Right lobe of liver (tissue), 6 donors: ENCODE results near the gene LYPD6. TPM values are rescaled to one million over a fixed set of nuclear protein-coding genes. Genes with fewer than 3 reads are reported as not detected.

Source experiments
- ATAC-seq, 4 donors: fragments of 200-7000 bp; cut with Tn5 transposase; one replicate each; pipeline ENCODE4 v1.9.1; 2020; ENCODE audit warnings: mild to moderate bottlenecking in 4 of 4, moderate library complexity in 4 of 4
- DNase-seq, 3 donors: peaks; one replicate each; pipeline ENCODE4 v3.0.0-alpha.2; 2020
- H3K27ac ChIP-seq, 3 donors: fragments of 200-600 bp; one replicate each; pipeline ENCODE4 v1.8.0; 2022
- H3K27me3 ChIP-seq, 2 donors: fragments of 200-600 bp; one replicate each; pipeline ENCODE4 v1.8.0; 2022
- H3K36me3 ChIP-seq, 4 donors: fragments of 200-600 bp; sonication (generic) in 1 of 4; one replicate each; pipeline versions ENCODE4 v1.5.1 to v1.8.0; 2017 to 2022; ENCODE audit warnings: control low read depth in 1 of 4
- H3K4me1 ChIP-seq, 4 donors: fragments of 200-600 bp; sonication (generic) in 1 of 4; one replicate each; pipeline versions ENCODE4 v1.5.1 to v1.8.0; 2017 to 2022; ENCODE audit warnings: control low read depth in 1 of 4
- H3K4me3 ChIP-seq, 3 donors: fragments of 200-600 bp; one replicate each; pipeline ENCODE4 v1.8.0; 2022
- H3K9me3 ChIP-seq, 4 donors: fragments of 200-600 bp; sonication (generic) in 1 of 4; one replicate each; pipeline versions ENCODE4 v1.5.1 to v1.8.0; 2017 to 2022; ENCODE audit warnings: control low read depth in 1 of 4
- CTCF ChIP-seq, 4 donors: fragments of 200-600 bp in 3 of 4; fragments of 450-650 bp in 1 of 4; IDR thresholded peaks; one replicate each; pipeline versions ENCODE4 v1.5.1 to v1.8.0; 2016 to 2022; ENCODE audit warnings: antibody characterized with exemption in 4 of 4, mild to moderate bottlenecking in 2 of 4
- POLR2A ChIP-seq: fragments of 450-650 bp; IDR thresholded peaks from one replicate; pipeline ENCODE4 v1.6.1; 2017; ENCODE audit warnings: antibody characterized with exemption, mild to moderate bottlenecking
- WGBS: methylation state at CpG from one replicate; pipeline ENCODE4 v1.1.6; 2018; ENCODE audit warnings: low coverage, low lambda C conversion rate; ENCODE audit not compliant: insufficient coverage; ENCODE audit errors: missing lambda C conversion rate; 5-methylcytosine and 5-hydroxymethylcytosine counted together
- intact Hi-C, 2 donors: fragments of 100-400 bp; cut with DNase I; formaldehyde crosslinking; loops; one replicate each; pipeline versions ENCODE4 v1.11.2 to v1.14.1; 2022
- total RNA-seq, 6 experiments: library from RNA; depleted of rRNA in 2 of 6; stranded (reverse); fragments of >200 nt in 2 of 6; fragmentation: NEBNext Ultra II Directional in 3 of 6; extraction: Animal tissue kit (Norgen Biotek cat#: 25700) in 3 of 6; gene quantifications; one replicate each; pipeline versions ENCODE4 v1.1.0 to v1.2.4, GENCODE V29; 2016 to 2023
- donor health status: DM: no; HTN: yes; CAD: no.
- donor health status: DM: no; HTN: no; CAD: no.
- donor health status: DM: no; HTN: no; CAD: no.
- donor health status: DM: no; HTN: yes; CAD: no.
- donor health status: DM: no; HTN: yes; CAD: no.

The LYPD6 gene
- total RNA-seq, 6 experiments from 2014 or later = 0.04 to 0.26 (median 0.12) TPM; not detected in 2

- H3K36me3 ChIP-seq = no peaks in the 10 kb centered on the region
- no peaks in the 10 kb centered on the region for H3K27me3 ChIP-seq
- no peaks in the 10 kb centered on the region for H3K9me3 ChIP-seq
- H3K4me1 ChIP-seq = no peaks in the 10 kb centered on the region
- no peak overlapping the region for H3K4me3 ChIP-seq
- H3K27ac ChIP-seq = no peak overlapping the region
- DNase-seq (no peak), ATAC-seq (no peak)
- TF ChIP-seq CTCF (IDR thresholded peaks at IDR 0.05) = no peak
- TF ChIP-seq POLR2A = no peak
- intact Hi-C loops = no loop called here
These were observed 34.4 kb upstream of the LYPD6 start for GRCh38 chr2:149296031-149296430.

DNA sequence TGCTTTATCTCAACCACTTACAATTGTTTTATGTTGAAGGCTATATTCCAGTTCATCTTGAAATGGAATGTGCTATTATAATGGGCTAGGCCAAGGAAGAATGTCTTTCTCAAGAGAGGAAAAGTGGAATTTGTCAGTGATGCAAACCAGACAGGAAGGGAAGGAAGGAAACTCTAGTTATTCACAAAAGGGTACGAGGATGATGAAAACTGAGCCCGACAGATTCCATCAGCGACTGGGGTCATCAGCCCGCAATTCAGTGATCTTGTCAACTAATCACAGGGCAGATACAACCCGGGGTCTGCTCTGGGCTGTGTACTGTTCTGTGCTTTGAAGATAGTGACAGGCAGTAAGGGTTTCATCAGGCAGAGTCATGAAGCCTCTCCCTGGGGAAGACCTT, 23.4 kb upstream of the LYPD6 start:
- 43% methylated on average over 4 of the region's 5 CpGs for WGBS
- ATAC-seq (no peak), DNase-seq (no peak)
- no peaks in the 10 kb centered on the region for H3K36me3 ChIP-seq
- no peak for TF ChIP-seq POLR2A
- TF ChIP-seq CTCF (IDR thresholded peaks at IDR 0.05) = no peak
- H3K4me1 ChIP-seq = no peaks in the 10 kb centered on the region
- H3K9me3 ChIP-seq = no peaks in the 10 kb centered on the region
- intact Hi-C loops = no loop called here
- H3K4me3 ChIP-seq = no peak overlapping the region
- no peak overlapping the region for H3K27ac ChIP-seq
- no peaks in the 10 kb centered on the region for H3K27me3 ChIP-seq

GRCh38 chr2:149310349-149310748, 20.0 kb upstream of the LYPD6 start:
- Histone ChIP-seq H3K36me3 (no peaks in the 10 kb centered on the region), H3K9me3 (no peaks in the 10 kb centered on the region), H3K27ac (no peak overlapping the region), H3K4me1 (no peaks in the 10 kb centered on the region), H3K4me3 (no peak overlapping the region), H3K27me3 (no peaks in the 10 kb centered on the region)
- no peak for ATAC-seq
- 75% methylated on average over 4 of the region's 11 CpGs for WGBS
- no peak for DNase-seq
- no peak for TF ChIP-seq CTCF (IDR thresholded peaks at IDR 0.05)
- TF ChIP-seq POLR2A = no peak
- intact Hi-C loops = no loop called here

DNA sequence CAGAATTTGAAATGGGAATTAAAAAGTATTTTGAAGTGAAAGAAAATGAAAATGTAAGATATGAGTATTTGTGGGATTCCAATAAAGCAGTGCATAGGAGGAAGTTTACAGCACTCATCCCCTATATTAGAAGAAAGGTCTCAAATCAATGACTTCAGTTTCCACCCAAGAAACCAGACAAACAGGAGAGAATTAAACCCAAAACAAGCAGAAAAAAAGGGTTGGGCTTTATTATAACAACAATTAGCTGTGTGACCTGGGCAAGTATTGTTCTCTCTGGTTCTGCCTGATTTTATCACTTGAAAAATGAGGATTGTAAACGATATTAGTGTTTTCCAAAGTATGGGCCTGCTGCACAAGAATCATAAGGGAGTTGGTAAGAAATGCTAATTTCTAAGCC, 18.3 kb upstream of the LYPD6 start:
- Histone ChIP-seq H3K27me3 (no peaks in the 10 kb centered on the region), H3K9me3 (no peaks in the 10 kb centered on the region), H3K4me1 (no peaks in the 10 kb centered on the region), H3K27ac (no peak overlapping the region), H3K4me3 (no peak overlapping the region), H3K36me3 (no peaks in the 10 kb centered on the region)
- WGBS = 86% methylated on average over 1 of the region's 1 CpG
- no peak for TF ChIP-seq CTCF (IDR thresholded peaks at IDR 0.05)
- TF ChIP-seq POLR2A = no peak
- DNase-seq (no peak), ATAC-seq (no peak)
- intact Hi-C loops = no loop called here

DNA sequence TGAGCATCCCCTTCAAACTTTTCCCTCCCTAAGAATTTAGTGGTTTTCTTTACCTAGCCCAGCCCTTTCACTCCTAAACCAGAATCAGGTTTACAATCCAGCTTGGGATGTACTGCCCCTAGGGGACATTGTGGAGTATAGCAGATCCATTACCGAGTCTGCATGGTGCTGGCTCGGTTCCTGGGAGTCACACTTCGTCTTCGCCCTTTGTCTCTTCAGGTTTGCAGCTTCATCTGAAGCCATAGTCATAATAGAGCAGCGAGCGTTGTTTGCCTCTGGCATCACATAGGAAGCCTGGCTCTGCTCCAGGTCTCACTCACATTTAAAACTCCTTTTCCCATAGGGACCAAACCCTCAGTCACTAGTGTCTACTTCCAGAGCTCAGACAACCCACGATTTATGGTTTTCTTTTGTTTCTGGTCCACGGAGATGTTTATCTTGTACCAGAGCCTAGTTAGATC, 16.8 kb upstream of the LYPD6 start:
- Histone ChIP-seq H3K4me1 (no peaks in the 10 kb centered on the region), H3K27ac (no peak overlapping the region), H3K4me3 (no peak overlapping the region), H3K36me3 (no peaks in the 10 kb centered on the region), H3K9me3 (no peaks in the 10 kb centered on the region), H3K27me3 (no peaks in the 10 kb centered on the region)
- TF ChIP-seq POLR2A (no peak), CTCF (IDR thresholded peaks at IDR 0.05) (peak; percentile 49 to 84 (median 74))
- intact Hi-C loops = no loop called here
- ATAC-seq (peak; percentile 92 to 98 (median 94)), DNase-seq (peak in 1 of 3 donors; percentile 54)
- 8% methylated on average over 7 of the region's 8 CpGs for WGBS
